HCT116 (cell line): ENCODE data around the gene ABCB8. TPM values are rescaled to one million over a fixed set of nuclear protein-coding genes. Genes with fewer than 3 reads are reported as not detected.

Experiments
- ATAC-seq: fragments of 200-7000 bp; cut with Tn5 transposase; 2 replicates; pipeline ENCODE4 v1.9.1; 2020; ENCODE audit warnings: mild to moderate bottlenecking, moderate library complexity
- BruUV-seq: library from RNA; stranded (reverse); fragments of 400-500 nt; replicated peaks from 2 replicates; lab custom pipeline; 2021; lab: Mats Ljungman, UMichigan
- CTCF ChIA-PET: fragments of 300-600 bp; sonication (Branson Sonifier 250); formaldehyde crosslinking; loops from one replicate; lab custom pipeline; 2021; ENCODE audit warnings: antibody characterized with exemption; lab: Charles Lee
- POLR2A ChIA-PET: fragments of 300-600, 350-600 bp; sonication (Branson Sonifier 250); formaldehyde crosslinking; loops from one replicate; lab custom pipeline; 2021; ENCODE audit warnings: antibody characterized with exemption; lab: Charles Lee
- RAD21 ChIA-PET, 2 experiments: fragments of 300-600 bp; sonication (Branson Sonifier 250); formaldehyde crosslinking; loops; one replicate each; lab custom pipeline; 2023; ENCODE audit warnings: low total read pairs in 2 of 2; ENCODE audit not compliant: uncharacterized antibody in 2 of 2, unreplicated experiment in 2 of 2, low non-redundant PET in 1 of 2; lab: Charles Lee
- DNase-seq: peaks from one replicate; pipeline ENCODE4 v3.0.0-alpha.2; 2010; ENCODE audit warnings: low read depth, low spot score
- H2AFZ ChIP-seq: fragments of 200-600 bp; shearing (Covaris generic), sonication (generic); 2 replicates; pipeline ENCODE4 v1.6.1; 2017; ENCODE audit warnings: low read depth, mixed run types, mixed read lengths, antibody characterized with exemption, low read length; ENCODE audit not compliant: poor library complexity, severe bottlenecking
- H3K27ac ChIP-seq: 2 replicates; pipeline ENCODE4 v1.5.1; 2012; ENCODE audit warnings: low read depth, low read length
- H3K27me3 ChIP-seq: fragments of 200-600 bp; sonication (generic); 2 replicates; pipeline ENCODE4 v1.6.1; 2016; ENCODE audit warnings: mixed run types, low read length, mixed read lengths; ENCODE audit not compliant: insufficient read depth
- H3K36me3 ChIP-seq, 2 experiments: fragments of 200-500 bp in 1 of 2; fragments of 200-600 bp in 1 of 2; sonication (Bioruptor generic) in 1 of 2; sonication (generic) in 1 of 2; 2 replicates each; pipeline versions ENCODE4 v1.5.1 to v1.6.1; 2014 to 2016; ENCODE audit warnings: low read length in 2 of 2, inconsistent platforms in 1 of 2, mixed read lengths in 1 of 2, mixed run types in 1 of 2; ENCODE audit not compliant: insufficient read depth in 2 of 2, control insufficient read depth in 1 of 2
- H3K4me1 ChIP-seq, 2 experiments: fragments of 200-600 bp in 1 of 2; sonication (generic) in 1 of 2; 2 replicates each; pipeline versions ENCODE4 v1.5.1 to v1.6.1; 2012 to 2017; ENCODE audit warnings: low read length in 2 of 2, inconsistent platforms in 1 of 2, mild to moderate bottlenecking in 1 of 2, mixed read lengths in 1 of 2, mixed run types in 1 of 2, moderate library complexity in 1 of 2; ENCODE audit not compliant: insufficient read depth in 2 of 2, control insufficient read depth in 1 of 2
- H3K4me2 ChIP-seq: fragments of 200-600 bp; sonication (generic); 2 replicates; pipeline ENCODE4 v1.6.1; 2017; ENCODE audit warnings: mixed run types, low read length, mixed read lengths
- H3K4me3 ChIP-seq, 2 experiments: fragments of 200-600 bp in 1 of 2; sonication (generic) in 1 of 2; replicated peaks in 1 of 2; 2 replicates each; pipeline ENCODE4 v1.5.1; 2011 to 2016; ENCODE audit warnings: low read length in 2 of 2, control low read depth in 1 of 2, low read depth in 1 of 2, mild to moderate bottlenecking in 1 of 2, mixed read lengths in 1 of 2, mixed run types in 1 of 2
- H3K79me2 ChIP-seq: fragments of 200-600 bp; sonication (generic); 2 replicates; pipeline ENCODE4 v1.6.1; 2017; ENCODE audit warnings: mild to moderate bottlenecking, mixed run types, low read length, moderate library complexity, mixed read lengths; ENCODE audit not compliant: insufficient read depth
- H3K9ac ChIP-seq: fragments of 200-600 bp; sonication (generic); 2 replicates; pipeline ENCODE4 v1.6.1; 2016; ENCODE audit warnings: low read length, mixed read lengths
- H3K9me2 ChIP-seq: fragments of 200-600 bp; sonication (generic), shearing (Covaris generic); 2 replicates; pipeline ENCODE4 v1.6.1; 2017; ENCODE audit warnings: mixed run types, mild to moderate bottlenecking, moderate library complexity; ENCODE audit not compliant: insufficient read depth
- H3K9me3 ChIP-seq, 2 experiments: fragments of 200-500 bp in 1 of 2; fragments of 200-600 bp in 1 of 2; sonication (Bioruptor generic) in 1 of 2; sonication (generic) in 1 of 2; 2 replicates each; pipeline ENCODE4 v1.6.1; 2014 to 2017; ENCODE audit warnings: low read length in 2 of 2, mixed read lengths in 2 of 2, inconsistent platforms in 1 of 2, low read depth in 1 of 2, mild to moderate bottlenecking in 1 of 2, mixed run types in 1 of 2, moderate library complexity in 1 of 2; ENCODE audit not compliant: control insufficient read depth in 1 of 2, insufficient read depth in 1 of 2
- H4K20me1 ChIP-seq: fragments of 200-600 bp; sonication (generic), shearing (Covaris generic); 2 replicates; pipeline ENCODE4 v1.6.1; 2017; ENCODE audit warnings: mixed run types, mild to moderate bottlenecking, moderate library complexity; ENCODE audit not compliant: insufficient read depth
- ATF3 ChIP-seq: IDR thresholded peaks from 2 replicates; pipeline ENCODE4 v1.6.1; 2012
- CTCF ChIP-seq, 3 experiments: fragments of 200-600 bp in 1 of 3; sonication (generic) in 1 of 3; IDR thresholded peaks in 2 of 3; conservative IDR thresholded peaks in 1 of 3; 2 replicates each; pipeline ENCODE4 v1.5.1; 2012 to 2017; ENCODE audit warnings: low read depth in 2 of 3, low read length in 2 of 3, antibody characterized with exemption in 1 of 3, borderline replicate concordance in 1 of 3, control low read depth in 1 of 3, mild to moderate bottlenecking in 1 of 3, mixed read lengths in 1 of 3, mixed run types in 1 of 3, moderate library complexity in 1 of 3; ENCODE audit not compliant: insufficient read depth in 1 of 3
- ELF1 ChIP-seq: IDR thresholded peaks from 2 replicates; pipeline ENCODE4 v1.6.1; 2012; ENCODE audit warnings: low read depth, borderline replicate concordance
- EZH2 ChIP-seq: fragments of 200-600 bp; sonication (generic); IDR thresholded peaks from 2 replicates; pipeline ENCODE4 v1.6.1; 2017; ENCODE audit warnings: antibody characterized with exemption, mixed run types
- EZH2phosphoT487 ChIP-seq: fragments of 200-600 bp; IDR thresholded peaks from 2 replicates; pipeline ENCODE4 v1.6.1; 2018; ENCODE audit warnings: antibody characterized with exemption, borderline replicate concordance
- FOSL1 ChIP-seq: IDR thresholded peaks from 2 replicates; pipeline ENCODE4 v1.6.1; 2012; ENCODE audit warnings: low read depth
- MAX ChIP-seq: IDR thresholded peaks from 2 replicates; pipeline ENCODE4 v1.6.1; 2012
- POLR2AphosphoS5 ChIP-seq: IDR thresholded peaks from 2 replicates; pipeline ENCODE4 v1.6.1; 2011; ENCODE audit warnings: mild to moderate bottlenecking, low read depth, low read length, moderate library complexity
- TCF7L2 ChIP-seq: IDR thresholded peaks from 2 replicates; pipeline ENCODE4 v1.7.0; 2011; ENCODE audit warnings: borderline replicate concordance, inconsistent platforms; ENCODE audit not compliant: insufficient read depth, insufficient read length; ENCODE audit errors: extremely low read depth
- ZNF274 ChIP-seq: fragments of 200-500 bp; sonication (Bioruptor generic); IDR thresholded peaks from 2 replicates; pipeline ENCODE4 v1.6.1; 2014; ENCODE audit warnings: mild to moderate bottlenecking, low read depth, low read length, inconsistent platforms
- intact Hi-C: fragments of 100-400 bp; cut with micrococcal nuclease; formaldehyde crosslinking; loops from 2 replicates; pipeline ENCODE4 v1.10.0; 2022
- total RNA-seq: library from RNA; stranded (reverse); gene quantifications from one replicate; pipeline ENCODE4 v1.2.1, GENCODE V29; 2021; ENCODE audit not compliant: unreplicated experiment

ABCB8 gene
- total RNA-seq, 1 experiment from 2014 or later: 55.2 TPM

GRCh38 chr7:151088856-151089699, 60.8 kb downstream of the ABCB8 start:
- ChIA-PET RAD21 (no interaction called here), CTCF (no interaction called here), POLR2A (no interaction called here)
- BruUV-seq: no TSS peak
- TF ChIP-seq ATF3: no peak
- no peak for TF ChIP-seq FOSL1
- TF ChIP-seq ELF1: no peak
- no peak for TF ChIP-seq EZH2
- TF ChIP-seq MAX: no peak
- no peak for TF ChIP-seq TCF7L2
- TF ChIP-seq ZNF274: no peak
- TF ChIP-seq CTCF (IDR thresholded peaks at IDR 0.05 in 2 of 3, conservative IDR thresholded peaks at IDR 0.05 in 1 of 3; ENCODE audit: borderline replicate concordance in 1 of 3, insufficient read depth in 1 of 3, low read depth in 2 of 3, low read length in 2 of 3): no peak
- no peak for TF ChIP-seq POLR2AphosphoS5
- TF ChIP-seq EZH2phosphoT487: no peak
- DNase-seq (no peak), ATAC-seq (no peak)
- Histone ChIP-seq H3K4me1 (peaks cover 13 to 27% of the 10 kb centered on the region in 2 experiments; a peak in 3 of 4 replicates), H3K36me3 (peaks cover 0 to 24% of the 10 kb centered on the region in 2 experiments; a peak in 1 of 4 replicates), H2AFZ (no peak overlapping the region), H3K27me3 (no peaks in the 10 kb centered on the region), H3K9me2 (no peaks in the 10 kb centered on the region), H3K4me2 (no peak overlapping the region), H3K79me2 (peaks cover 74% of the 10 kb centered on the region), H3K27ac (peak overlapping the region; percentile 90; the same call in 1 of the 2 replicates), H4K20me1 (no peaks in the 10 kb centered on the region; the same call in 1 of the 2 replicates), H3K9me3 (no peaks in the 10 kb centered on the region), H3K9ac (no peak overlapping the region), H3K4me3 (no peak overlapping the region)
- intact Hi-C loops: no loop called here
